CD14-positive monocyte (primary cell): ENCODE data around the gene MTR. TPM values are rescaled to one million over a fixed set of nuclear protein-coding genes. Genes with fewer than 3 reads are reported as not detected.

Experiments used
- DNase-seq, 3 donors: peaks; one replicate each; pipeline ENCODE4 v3.0.0-alpha.2; 2011 to 2022
- H2AFZ ChIP-seq: 2 replicates; pipeline ENCODE4 v1.6.0; 2012; ENCODE audit warnings: mild to moderate bottlenecking, low read depth, low read length, inconsistent platforms; ENCODE audit not compliant: insufficient read depth, poor library complexity, severe bottlenecking
- H3K27ac ChIP-seq, 2 donors: 1 replicate in 1 of 2; 2 replicates in 1 of 2; pipeline ENCODE4 v1.5.1; 2012 to 2013; ENCODE audit warnings: low read length in 2 of 2, control low read depth in 1 of 2, inconsistent platforms in 1 of 2, low read depth in 1 of 2, mild to moderate bottlenecking in 1 of 2
- H3K27me3 ChIP-seq, 2 donors: one replicate each; pipeline versions ENCODE4 v1.6.0 to v1.6.1; 2011 to 2013; ENCODE audit warnings: low read length in 2 of 2; ENCODE audit not compliant: control insufficient read depth in 2 of 2, insufficient read depth in 2 of 2
- H3K36me3 ChIP-seq, 2 donors: replicated peaks in 1 of 2; 1 replicate in 1 of 2; 2 replicates in 1 of 2; pipeline versions ENCODE4 v1.5.1 to v1.6.1; 2012 to 2013; ENCODE audit warnings: low read length in 2 of 2, control low read depth in 1 of 2, inconsistent platforms in 1 of 2, mild to moderate bottlenecking in 1 of 2; ENCODE audit not compliant: insufficient read depth in 2 of 2, control insufficient read depth in 1 of 2
- H3K4me1 ChIP-seq, 2 donors: 1 replicate in 1 of 2; 2 replicates in 1 of 2; pipeline versions ENCODE4 v1.5.1 to v1.6.1; 2012 to 2013; ENCODE audit warnings: low read length in 2 of 2, control low read depth in 1 of 2, inconsistent platforms in 1 of 2, mild to moderate bottlenecking in 1 of 2, moderate library complexity in 1 of 2; ENCODE audit not compliant: insufficient read depth in 2 of 2, control insufficient read depth in 1 of 2
- H3K4me2 ChIP-seq: replicated peaks from 2 replicates; pipeline ENCODE3; 2012; ENCODE audit warnings: low read length, moderate library complexity, mild to moderate bottlenecking; ENCODE audit not compliant: poor library complexity, severe bottlenecking; ENCODE audit errors: extremely low read depth
- H3K4me3 ChIP-seq, 3 experiments: fragments of 200-600 bp in 1 of 3; sonication (generic) in 1 of 3; replicated peaks in 1 of 3; 1 replicate in 2 of 3; 2 replicates in 1 of 3; pipeline ENCODE4 v1.5.1; 2011 to 2013; ENCODE audit warnings: low read length in 3 of 3, mild to moderate bottlenecking in 3 of 3, control low read depth in 2 of 3, low read depth in 2 of 3, inconsistent platforms in 1 of 3, moderate library complexity in 1 of 3
- H3K79me2 ChIP-seq: 2 replicates; pipeline ENCODE4 v1.6.0; 2012; ENCODE audit warnings: mild to moderate bottlenecking, control low read depth, inconsistent platforms, low read length, moderate library complexity; ENCODE audit not compliant: insufficient read depth
- H3K9ac ChIP-seq: 2 replicates; pipeline ENCODE4 v1.6.0; 2017; ENCODE audit warnings: low read length, mild to moderate bottlenecking; ENCODE audit not compliant: insufficient read depth, poor library complexity, severe bottlenecking
- H3K9me3 ChIP-seq, 2 donors: replicated peaks in 1 of 2; 1 replicate in 1 of 2; 2 replicates in 1 of 2; pipeline versions ENCODE4 v1.5.1 to v1.6.1; 2012 to 2013; ENCODE audit warnings: low read length in 2 of 2, control low read depth in 1 of 2; ENCODE audit not compliant: control insufficient read depth in 1 of 2, insufficient read depth in 1 of 2
- H4K20me1 ChIP-seq: 2 replicates; pipeline ENCODE4 v1.6.0; 2012; ENCODE audit warnings: mild to moderate bottlenecking, low read length, control low read depth, moderate library complexity; ENCODE audit not compliant: insufficient read depth
- H3K27ac Mint-ChIP-seq, 7 donors: one replicate each; pipeline ENCODE4 v1.8.0; 2020; ENCODE audit warnings: mild to moderate bottlenecking in 7 of 7, mixed read lengths in 7 of 7, moderate library complexity in 6 of 7, inconsistent platforms in 2 of 7
- H3K27me3 Mint-ChIP-seq, 3 donors: one replicate each; pipeline ENCODE4 v1.8.0; 2021 to 2022; ENCODE audit warnings: low read depth in 3 of 3, mild to moderate bottlenecking in 3 of 3, mixed read lengths in 3 of 3, moderate library complexity in 3 of 3, inconsistent platforms in 1 of 3
- H3K36me3 Mint-ChIP-seq, 2 donors: one replicate each; pipeline ENCODE4 v1.8.0; 2020; ENCODE audit warnings: mixed read lengths in 2 of 2, inconsistent platforms in 1 of 2, mild to moderate bottlenecking in 1 of 2
- H3K4me1 Mint-ChIP-seq: one replicate; pipeline ENCODE4 v1.8.0; 2020; ENCODE audit warnings: mild to moderate bottlenecking, mixed read lengths
- H3K4me3 Mint-ChIP-seq, 2 donors: one replicate each; pipeline ENCODE4 v1.8.0; 2020; ENCODE audit warnings: mild to moderate bottlenecking in 2 of 2, mixed read lengths in 2 of 2, moderate library complexity in 1 of 2
- H3K9me3 Mint-ChIP-seq, 7 donors: one replicate each; pipeline ENCODE4 v1.8.0; 2020 to 2022; ENCODE audit warnings: mixed read lengths in 7 of 7, mild to moderate bottlenecking in 6 of 7, moderate library complexity in 6 of 7, inconsistent platforms in 2 of 7
- WGBS: methylation state at CpG from one replicate; pipeline ENCODE4 v1.1.5; 2013; ENCODE audit warnings: missing lambda C conversion rate; ENCODE audit not compliant: insufficient coverage; 5-methylcytosine and 5-hydroxymethylcytosine counted together
- intact Hi-C, 2 donors: fragments of 100-400 bp; cut with micrococcal nuclease; formaldehyde crosslinking; loops; one replicate each; pipeline versions ENCODE4 v1.15.0 to v1.15.1; 2023
- polyA plus RNA-seq, 3 donors: library from polyadenylated mRNA; depleted of rRNA in 1 of 3; unstranded in 2 of 3; stranded (reverse) in 1 of 3; fragments of 300-500 nt in 2 of 3; fragments of >200 nt in 1 of 3; fragmentation: Illumina TruSeq in 2 of 3; gene quantifications; 1 replicate in 2 of 3; 2 replicates in 1 of 3; pipeline ENCODE4 v1.2.3, GENCODE V29; 2012 to 2021
- TF ChIP-seq, protein P1 (sequence below): fragments of 200-600 bp; IDR thresholded peaks from one replicate; pipeline ENCODE4 v1.8.0; 2022; ENCODE audit warnings: antibody characterized with exemption, mild to moderate bottlenecking

Gene MTR
- polyA plus RNA-seq, 3 donors = 3.4 to 5.4 (median 4.7) TPM

DNA sequence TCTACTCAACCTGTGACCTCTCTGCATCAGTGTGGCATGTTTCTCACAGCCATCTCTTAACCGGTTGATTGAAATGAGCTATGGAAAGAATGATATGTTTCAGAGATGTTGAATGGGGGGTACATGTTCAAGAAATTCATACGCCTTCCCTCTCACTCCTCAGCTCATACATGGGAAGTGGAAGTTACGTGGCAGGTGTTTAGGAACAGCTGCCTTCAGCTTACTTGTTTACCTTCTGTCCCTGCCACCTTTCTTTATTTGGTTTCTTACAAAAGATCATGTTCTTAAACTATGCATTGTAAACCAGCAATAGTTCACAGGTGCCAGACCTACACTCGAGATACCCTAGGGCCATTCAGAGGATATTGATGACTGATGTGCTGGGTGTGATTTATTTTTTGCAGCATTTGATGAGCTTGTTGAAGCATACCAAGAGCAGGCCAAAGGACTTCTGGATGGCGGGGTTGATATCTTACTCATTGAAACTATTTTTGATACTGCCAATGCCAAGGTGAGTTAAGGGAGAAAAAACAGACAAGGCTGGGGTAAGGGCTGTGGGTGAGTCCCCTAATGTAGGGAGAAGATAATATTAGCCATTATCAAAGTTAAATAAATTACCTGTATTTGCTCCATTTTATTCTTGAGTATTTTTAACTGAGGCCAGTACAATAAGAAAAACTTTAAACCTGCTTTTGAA lies 17.4 kb downstream of the MTR start:
- H3K9ac ChIP-seq = no peak overlapping the region
- no peak overlapping the region for H3K4me3 ChIP-seq
- no peaks in the 10 kb centered on the region for H4K20me1 ChIP-seq
- intact Hi-C loops = no loop called here
- no peaks in the 10 kb centered on the region for H3K27me3 ChIP-seq
- H3K27ac ChIP-seq = no peak overlapping the region
- Mint-ChIP-seq H3K36me3 (peaks cover 75 to 83% of the 10 kb centered on the region in 2 donors), H3K4me1 (no peaks in the 10 kb centered on the region), H3K4me3 (no peak overlapping the region), H3K27ac (no peak overlapping the region), H3K9me3 (no peaks in the 10 kb centered on the region), H3K27me3 (no peaks in the 10 kb centered on the region)
- DNase-seq = no peak
- no peak overlapping the region for H3K4me2 ChIP-seq
- no CpG with 5 or more reads among the region's 5 CpGs for WGBS
- H2AFZ ChIP-seq = no peak overlapping the region
- H3K9me3 ChIP-seq = no peaks in the 10 kb centered on the region
- H3K4me1 ChIP-seq = no peaks in the 10 kb centered on the region
- no peaks in the 10 kb centered on the region for H3K79me2 ChIP-seq
- TF ChIP-seq, protein P1, sequence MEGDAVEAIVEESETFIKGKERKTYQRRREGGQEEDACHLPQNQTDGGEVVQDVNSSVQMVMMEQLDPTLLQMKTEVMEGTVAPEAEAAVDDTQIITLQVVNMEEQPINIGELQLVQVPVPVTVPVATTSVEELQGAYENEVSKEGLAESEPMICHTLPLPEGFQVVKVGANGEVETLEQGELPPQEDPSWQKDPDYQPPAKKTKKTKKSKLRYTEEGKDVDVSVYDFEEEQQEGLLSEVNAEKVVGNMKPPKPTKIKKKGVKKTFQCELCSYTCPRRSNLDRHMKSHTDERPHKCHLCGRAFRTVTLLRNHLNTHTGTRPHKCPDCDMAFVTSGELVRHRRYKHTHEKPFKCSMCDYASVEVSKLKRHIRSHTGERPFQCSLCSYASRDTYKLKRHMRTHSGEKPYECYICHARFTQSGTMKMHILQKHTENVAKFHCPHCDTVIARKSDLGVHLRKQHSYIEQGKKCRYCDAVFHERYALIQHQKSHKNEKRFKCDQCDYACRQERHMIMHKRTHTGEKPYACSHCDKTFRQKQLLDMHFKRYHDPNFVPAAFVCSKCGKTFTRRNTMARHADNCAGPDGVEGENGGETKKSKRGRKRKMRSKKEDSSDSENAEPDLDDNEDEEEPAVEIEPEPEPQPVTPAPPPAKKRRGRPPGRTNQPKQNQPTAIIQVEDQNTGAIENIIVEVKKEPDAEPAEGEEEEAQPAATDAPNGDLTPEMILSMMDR = no peak
- H3K36me3 ChIP-seq = peaks cover 79 to 99% of the 10 kb centered on the region in 2 donors

DNA sequence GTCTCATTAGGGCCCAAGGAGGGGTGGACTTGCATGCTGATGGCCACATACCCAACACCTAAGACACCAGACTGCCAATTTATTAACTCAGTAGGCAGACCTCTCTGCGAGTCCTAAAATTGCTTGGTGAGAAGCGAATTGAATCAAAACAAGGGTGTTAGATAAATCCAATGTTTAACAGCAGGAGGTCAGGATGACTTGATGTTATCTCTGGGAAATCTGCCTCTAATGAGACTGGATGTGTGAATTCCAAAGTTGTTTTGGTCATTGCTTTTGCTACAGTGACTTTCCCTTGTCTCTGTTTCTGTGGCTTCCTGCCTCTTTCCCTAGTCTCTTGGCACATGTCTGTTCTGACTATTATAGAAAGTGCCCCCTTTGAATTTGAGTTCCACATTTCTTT lies 20.8 kb downstream of the MTR start:
- H2AFZ ChIP-seq = no peak overlapping the region
- H3K79me2 ChIP-seq = no peaks in the 10 kb centered on the region
- H3K27ac ChIP-seq = no peak overlapping the region
- H3K36me3 ChIP-seq = peaks cover 75 to 100% of the 10 kb centered on the region in 2 donors
- no peaks in the 10 kb centered on the region for H3K27me3 ChIP-seq
- no peak overlapping the region for H3K4me3 ChIP-seq
- H3K4me1 Mint-ChIP-seq = no peaks in the 10 kb centered on the region
- no peaks in the 10 kb centered on the region for H3K9me3 Mint-ChIP-seq
- no peak overlapping the region for H3K27ac Mint-ChIP-seq
- H3K9me3 ChIP-seq = no peaks in the 10 kb centered on the region
- no peak overlapping the region for H3K4me3 Mint-ChIP-seq
- H3K27me3 Mint-ChIP-seq = no peaks in the 10 kb centered on the region
- H3K36me3 Mint-ChIP-seq = peaks cover 76 to 83% of the 10 kb centered on the region in 2 donors
- intact Hi-C loops = no loop called here
- no peak overlapping the region for H3K9ac ChIP-seq
- no peaks in the 10 kb centered on the region for H3K4me1 ChIP-seq
- no peaks in the 10 kb centered on the region for H4K20me1 ChIP-seq
- H3K4me2 ChIP-seq = no peak overlapping the region
- TF ChIP-seq, protein P1 = no peak
- no peak for DNase-seq
- 100% methylated on average over 1 of the region's 2 CpGs for WGBS
